Urinary bladder (tissue), 4 donors: ENCODE results near the gene KLHL22. TPM values are rescaled to one million over a fixed set of nuclear protein-coding genes. Genes with fewer than 3 reads are reported as not detected.

Source experiments
- DNase-seq: peaks from one replicate; pipeline ENCODE4 v3.0.0-alpha.2; 2015; ENCODE audit errors: extremely low spot score
- H3K27ac ChIP-seq: one replicate; pipeline ENCODE4 v1.5.1; 2013; ENCODE audit warnings: low read depth, mild to moderate bottlenecking, moderate library complexity
- H3K36me3 ChIP-seq: one replicate; pipeline ENCODE4 v1.6.1; 2013; ENCODE audit warnings: mild to moderate bottlenecking, moderate library complexity; ENCODE audit not compliant: insufficient read depth
- H3K4me1 ChIP-seq: one replicate; pipeline ENCODE4 v1.6.1; 2013; ENCODE audit warnings: mild to moderate bottlenecking, moderate library complexity; ENCODE audit not compliant: insufficient read depth
- H3K4me3 ChIP-seq: one replicate; pipeline ENCODE4 v1.5.1; 2013; ENCODE audit warnings: low read depth, low read length
- WGBS: extraction: QIAGEN DNeasy Blood & Tissue Kit; methylation state at CpG from one replicate; pipeline ENCODE4 v1.1.7; 2013; 5-methylcytosine and 5-hydroxymethylcytosine counted together
- polyA plus RNA-seq: library from polyadenylated mRNA; stranded (reverse); fragments of 200-250 nt; gene quantifications from one replicate; pipeline ENCODE4 v1.2.3, GENCODE V29; 2013
- total RNA-seq: library from RNA; depleted of rRNA; stranded (reverse); fragments of >200 nt; gene quantifications from one replicate; pipeline ENCODE4 v1.2.3, GENCODE V29; 2014
- donor health status: healthy with polysubstance abuse.
- donor health status: healthy.

The KLHL22 gene
- total and polyA plus RNA-seq, 2 donors = 26.3 to 36.7 TPM

GRCh38 chr22:20406686-20407408 lies 88.7 kb downstream of the KLHL22 start:
- Histone ChIP-seq H3K4me3 (no peak overlapping the region), H3K4me1 (no peaks in the 10 kb centered on the region), H3K36me3 (no peaks in the 10 kb centered on the region), H3K27ac (no peak overlapping the region)
- WGBS = 94% methylated on average over 13 of the region's 13 CpGs
- DNase-seq = no peak

DNA sequence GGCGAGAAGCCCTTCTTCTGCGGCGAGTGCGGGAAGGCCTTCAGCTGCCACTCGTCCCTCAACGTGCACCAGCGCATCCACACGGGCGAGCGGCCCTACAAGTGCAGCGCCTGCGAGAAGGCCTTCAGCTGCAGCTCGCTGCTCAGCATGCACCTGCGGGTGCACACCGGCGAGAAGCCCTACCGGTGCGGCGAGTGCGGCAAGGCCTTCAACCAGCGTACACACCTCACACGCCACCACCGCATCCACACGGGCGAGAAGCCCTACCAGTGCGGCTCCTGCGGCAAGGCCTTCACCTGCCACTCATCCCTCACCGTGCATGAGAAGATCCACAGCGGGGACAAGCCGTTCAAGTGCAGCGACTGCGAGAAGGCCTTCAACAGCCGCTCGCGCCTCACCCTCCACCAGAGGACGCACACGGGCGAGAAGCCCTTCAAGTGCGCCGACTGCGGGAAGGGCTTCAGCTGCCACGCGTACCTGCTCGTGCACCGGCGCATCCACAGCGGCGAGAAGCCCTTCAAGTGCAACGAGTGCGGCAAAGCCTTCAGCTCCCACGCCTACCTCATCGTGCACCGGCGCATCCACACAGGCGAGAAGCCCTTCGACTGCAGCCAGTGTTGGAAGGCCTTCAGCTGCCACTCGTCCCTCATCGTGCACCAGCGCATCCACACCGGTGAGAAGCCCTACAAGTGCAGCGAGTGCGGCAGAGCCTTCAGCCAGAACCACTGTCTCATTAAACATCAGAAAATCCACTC lies 89.5 kb downstream of the KLHL22 start:
- no peaks in the 10 kb centered on the region for H3K36me3 ChIP-seq
- no peak for DNase-seq

GRCh38 chr22:20405291-20405930 lies 90.2 kb downstream of the KLHL22 start:
- no peak for DNase-seq
- no peak overlapping the region for H3K27ac ChIP-seq
- H3K36me3 ChIP-seq = no peaks in the 10 kb centered on the region
- no peaks in the 10 kb centered on the region for H3K4me1 ChIP-seq
- H3K4me3 ChIP-seq = no peak overlapping the region
- WGBS = 97% methylated on average over 45 of the region's 45 CpGs

More for the DNA sequence above, 89.5 kb downstream of the KLHL22 start:
- no peak overlapping the region for H3K4me3 ChIP-seq
- WGBS = 96% methylated on average over 62 of the region's 62 CpGs
- no peaks in the 10 kb centered on the region for H3K4me1 ChIP-seq
- no peak overlapping the region for H3K27ac ChIP-seq

- Histone ChIP-seq H3K27ac (no peak overlapping the region), H3K36me3 (no peaks in the 10 kb centered on the region), H3K4me1 (no peaks in the 10 kb centered on the region), H3K4me3 (no peak overlapping the region)
- 94% methylated on average over 18 of the region's 18 CpGs for WGBS
- no peak for DNase-seq
These were observed 90.7 kb downstream of the KLHL22 start for GRCh38 chr22:20404881-20405280.

GRCh38 chr22:20403779-20404140 lies 91.8 kb downstream of the KLHL22 start:
- H3K27ac ChIP-seq = no peak overlapping the region
- 95% methylated on average over 6 of the region's 6 CpGs for WGBS
- no peak overlapping the region for H3K4me3 ChIP-seq
- DNase-seq = no peak
- no peaks in the 10 kb centered on the region for H3K36me3 ChIP-seq
- H3K4me1 ChIP-seq = no peaks in the 10 kb centered on the region

GRCh38 chr22:20402960-20403778 lies 92.4 kb downstream of the KLHL22 start:
- H3K4me1 ChIP-seq = no peaks in the 10 kb centered on the region
- no peak overlapping the region for H3K27ac ChIP-seq
- no peak for DNase-seq
- no peak overlapping the region for H3K4me3 ChIP-seq
- H3K36me3 ChIP-seq = no peaks in the 10 kb centered on the region
- 94% methylated on average over 9 of the region's 9 CpGs for WGBS

DNA sequence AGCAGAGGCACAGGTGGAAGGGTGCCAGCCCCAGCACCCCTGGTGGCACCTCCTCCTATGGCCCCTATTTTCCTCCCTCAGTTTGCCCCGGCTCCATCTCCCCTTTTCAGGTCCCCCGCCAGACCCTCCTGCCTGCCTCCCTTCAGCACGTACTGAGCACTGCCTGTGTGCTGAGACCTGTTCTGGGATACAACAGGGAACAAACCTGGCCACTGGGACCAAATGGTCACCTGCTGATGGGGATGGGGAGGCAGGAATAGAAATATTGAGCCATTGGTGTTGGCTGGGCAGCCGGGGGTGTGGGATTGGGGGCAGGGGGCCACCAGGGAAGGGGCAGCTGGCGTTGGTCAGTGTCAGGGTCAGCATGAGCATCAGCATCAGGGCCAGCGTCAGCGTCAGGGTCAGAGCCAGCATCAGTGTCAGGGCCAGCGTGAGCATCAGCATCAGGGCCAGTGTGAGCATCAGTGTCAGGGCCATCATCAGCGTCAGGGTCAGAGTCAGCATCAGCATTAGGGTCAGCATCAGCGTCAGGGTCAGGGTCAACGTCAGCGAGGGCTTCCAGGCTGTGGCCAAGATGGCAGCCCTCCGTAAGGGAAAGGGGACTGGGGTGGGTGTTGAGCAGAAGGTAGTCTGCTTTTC lies 94.1 kb downstream of the KLHL22 start:
- Histone ChIP-seq H3K4me1 (no peaks in the 10 kb centered on the region), H3K27ac (no peak overlapping the region), H3K4me3 (no peak overlapping the region), H3K36me3 (no peaks in the 10 kb centered on the region)
- DNase-seq = no peak
- 95% methylated on average over 13 of the region's 13 CpGs for WGBS

- no peak for DNase-seq
- Histone ChIP-seq H3K4me3 (no peak overlapping the region), H3K36me3 (no peaks in the 10 kb centered on the region), H3K4me1 (no peaks in the 10 kb centered on the region), H3K27ac (no peak overlapping the region)
- 90% methylated on average over 15 of the region's 15 CpGs for WGBS
These were observed 94.8 kb downstream of the KLHL22 start for GRCh38 chr22:20400606-20401375.

GRCh38 chr22:20399866-20400605 lies 95.6 kb downstream of the KLHL22 start:
- no peak overlapping the region for H3K27ac ChIP-seq
- no peaks in the 10 kb centered on the region for H3K36me3 ChIP-seq
- DNase-seq = no peak
- no peaks in the 10 kb centered on the region for H3K4me1 ChIP-seq
- WGBS = 84% methylated on average over 4 of the region's 4 CpGs
- no peak overlapping the region for H3K4me3 ChIP-seq

DNA sequence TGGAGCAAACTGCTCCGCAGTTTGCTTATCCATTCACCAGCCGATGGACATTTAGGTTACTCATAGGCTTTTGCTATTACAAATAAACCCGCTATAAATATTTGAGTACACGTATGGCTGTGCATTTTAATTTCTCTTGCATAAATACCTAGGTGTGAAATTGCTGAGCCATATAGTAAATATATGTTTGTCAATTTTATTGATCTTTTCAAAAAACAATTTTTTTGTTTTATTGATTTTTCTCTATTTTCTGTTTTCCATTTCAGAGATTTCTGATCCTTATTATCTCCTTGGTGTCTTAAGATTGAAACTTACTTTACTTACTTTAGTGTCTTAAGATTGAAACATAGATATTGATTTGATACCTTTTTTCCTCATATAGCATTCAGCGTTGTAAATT lies 97.2 kb downstream of the KLHL22 start:
- 93% methylated on average over 5 of the region's 5 CpGs for WGBS
- Histone ChIP-seq H3K27ac (no peak overlapping the region), H3K4me3 (no peak overlapping the region), H3K36me3 (no peaks in the 10 kb centered on the region), H3K4me1 (no peaks in the 10 kb centered on the region)
- DNase-seq = no peak

GRCh38 chr22:20397498-20397897 lies 98.1 kb downstream of the KLHL22 start:
- 93% methylated on average over 2 of the region's 2 CpGs for WGBS
- DNase-seq = no peak
- Histone ChIP-seq H3K36me3 (no peaks in the 10 kb centered on the region), H3K4me1 (no peaks in the 10 kb centered on the region), H3K27ac (no peak overlapping the region), H3K4me3 (no peak overlapping the region)

DNA sequence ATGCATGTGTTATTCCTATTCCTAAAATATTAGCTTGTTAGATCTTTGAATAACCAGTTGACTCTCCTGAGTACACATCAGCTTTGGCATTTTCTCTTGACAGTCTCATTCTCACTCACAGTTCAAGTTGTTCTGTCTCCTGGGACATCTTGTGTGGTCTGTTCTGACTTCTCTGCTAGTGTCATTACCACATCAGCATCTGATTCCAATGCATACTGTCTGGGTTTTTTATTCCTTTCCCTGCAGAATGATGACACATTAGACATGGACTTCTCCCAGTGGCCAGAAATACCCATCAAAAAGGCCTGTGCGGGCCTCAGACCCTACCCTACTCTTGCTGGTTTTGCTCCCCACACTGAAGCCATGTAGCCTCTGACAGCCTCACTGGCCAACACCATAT lies 99.0 kb downstream of the KLHL22 start:
- DNase-seq = no peak
- H3K4me3 ChIP-seq = no peak overlapping the region
- no peaks in the 10 kb centered on the region for H3K36me3 ChIP-seq
- 82% methylated on average over 1 of the region's 1 CpG for WGBS
- no peak overlapping the region for H3K27ac ChIP-seq
- no peaks in the 10 kb centered on the region for H3K4me1 ChIP-seq
